GM10266 (cell line): ENCODE data around the gene FRS2.

ENCODE experiments used
- DNase-seq: peaks from one replicate; pipeline ENCODE4 v3.0.0; 2012; ENCODE audit errors: extremely low spot score
- TF ChIP-seq, protein P1 (sequence below): IDR thresholded peaks from 2 replicates; pipeline ENCODE4 v1.5.1; 2012; ENCODE audit warnings: mild to moderate bottlenecking, low read depth; ENCODE audit not compliant: control insufficient read depth, insufficient read depth; ENCODE audit errors: missing control alignments

The FRS2 gene

DNA sequence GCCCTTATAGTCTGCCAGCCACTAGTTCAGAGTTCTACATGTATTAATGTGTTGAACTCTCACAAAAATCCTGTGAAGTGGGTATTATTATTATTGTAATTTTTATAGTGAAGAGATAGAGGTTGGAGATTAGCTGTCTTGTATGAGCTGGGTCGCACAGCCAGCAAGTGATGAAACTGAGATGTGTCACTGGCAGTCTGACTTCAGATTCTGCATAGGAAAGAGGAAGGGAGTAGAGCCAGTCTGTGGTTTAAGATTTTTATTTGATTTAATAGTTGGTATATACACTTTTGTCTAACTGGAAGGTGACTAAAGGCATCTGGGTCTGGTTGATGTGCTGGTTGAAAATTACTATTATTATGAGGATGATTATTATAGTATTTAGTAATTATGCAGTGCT is 5.8 kb upstream of the FRS2 start:
- no peak for DNase-seq
- TF ChIP-seq, protein P1, sequence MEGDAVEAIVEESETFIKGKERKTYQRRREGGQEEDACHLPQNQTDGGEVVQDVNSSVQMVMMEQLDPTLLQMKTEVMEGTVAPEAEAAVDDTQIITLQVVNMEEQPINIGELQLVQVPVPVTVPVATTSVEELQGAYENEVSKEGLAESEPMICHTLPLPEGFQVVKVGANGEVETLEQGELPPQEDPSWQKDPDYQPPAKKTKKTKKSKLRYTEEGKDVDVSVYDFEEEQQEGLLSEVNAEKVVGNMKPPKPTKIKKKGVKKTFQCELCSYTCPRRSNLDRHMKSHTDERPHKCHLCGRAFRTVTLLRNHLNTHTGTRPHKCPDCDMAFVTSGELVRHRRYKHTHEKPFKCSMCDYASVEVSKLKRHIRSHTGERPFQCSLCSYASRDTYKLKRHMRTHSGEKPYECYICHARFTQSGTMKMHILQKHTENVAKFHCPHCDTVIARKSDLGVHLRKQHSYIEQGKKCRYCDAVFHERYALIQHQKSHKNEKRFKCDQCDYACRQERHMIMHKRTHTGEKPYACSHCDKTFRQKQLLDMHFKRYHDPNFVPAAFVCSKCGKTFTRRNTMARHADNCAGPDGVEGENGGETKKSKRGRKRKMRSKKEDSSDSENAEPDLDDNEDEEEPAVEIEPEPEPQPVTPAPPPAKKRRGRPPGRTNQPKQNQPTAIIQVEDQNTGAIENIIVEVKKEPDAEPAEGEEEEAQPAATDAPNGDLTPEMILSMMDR: no peak

DNA sequence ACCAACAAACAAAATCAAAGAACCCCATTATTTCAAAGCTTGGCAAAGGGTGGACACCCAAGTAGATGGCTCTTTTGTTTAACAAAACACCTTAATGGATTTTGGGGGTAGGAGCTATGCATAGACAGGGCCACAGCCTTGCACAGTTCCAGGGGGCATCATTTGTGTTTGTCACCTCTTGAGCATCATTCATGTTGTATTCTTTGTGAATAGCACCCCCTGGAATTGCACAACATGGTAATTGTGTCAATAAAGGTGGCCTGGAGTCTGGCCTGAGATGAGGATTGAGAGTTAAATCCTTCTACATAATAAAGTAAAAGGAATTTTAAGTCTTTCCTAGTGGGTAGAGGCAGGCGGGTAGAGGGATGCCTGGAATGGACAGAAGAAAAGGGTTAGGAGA is 3.3 kb upstream of the FRS2 start:
- TF ChIP-seq, protein P1: no peak
- no peak for DNase-seq

DNA sequence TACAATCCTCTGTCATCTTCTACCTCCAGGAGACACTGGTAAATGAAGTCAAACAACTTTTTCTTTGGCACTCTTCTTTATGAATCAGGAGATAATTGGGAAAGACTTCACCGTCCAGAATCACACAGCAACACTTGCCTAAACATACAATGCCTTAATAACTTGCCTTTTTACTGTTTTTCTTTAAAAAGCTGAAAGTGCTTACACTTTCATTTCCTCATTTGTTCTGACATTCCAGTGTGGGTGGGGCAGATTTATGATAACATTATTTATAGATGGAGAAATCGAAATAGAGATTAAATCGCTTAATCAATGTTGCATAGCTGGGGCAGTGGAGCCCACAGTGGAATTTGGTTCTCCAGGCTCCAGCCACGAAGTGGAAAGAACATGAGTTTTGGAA is 2.8 kb upstream of the FRS2 start:
- TF ChIP-seq, protein P1: no peak

DNA sequence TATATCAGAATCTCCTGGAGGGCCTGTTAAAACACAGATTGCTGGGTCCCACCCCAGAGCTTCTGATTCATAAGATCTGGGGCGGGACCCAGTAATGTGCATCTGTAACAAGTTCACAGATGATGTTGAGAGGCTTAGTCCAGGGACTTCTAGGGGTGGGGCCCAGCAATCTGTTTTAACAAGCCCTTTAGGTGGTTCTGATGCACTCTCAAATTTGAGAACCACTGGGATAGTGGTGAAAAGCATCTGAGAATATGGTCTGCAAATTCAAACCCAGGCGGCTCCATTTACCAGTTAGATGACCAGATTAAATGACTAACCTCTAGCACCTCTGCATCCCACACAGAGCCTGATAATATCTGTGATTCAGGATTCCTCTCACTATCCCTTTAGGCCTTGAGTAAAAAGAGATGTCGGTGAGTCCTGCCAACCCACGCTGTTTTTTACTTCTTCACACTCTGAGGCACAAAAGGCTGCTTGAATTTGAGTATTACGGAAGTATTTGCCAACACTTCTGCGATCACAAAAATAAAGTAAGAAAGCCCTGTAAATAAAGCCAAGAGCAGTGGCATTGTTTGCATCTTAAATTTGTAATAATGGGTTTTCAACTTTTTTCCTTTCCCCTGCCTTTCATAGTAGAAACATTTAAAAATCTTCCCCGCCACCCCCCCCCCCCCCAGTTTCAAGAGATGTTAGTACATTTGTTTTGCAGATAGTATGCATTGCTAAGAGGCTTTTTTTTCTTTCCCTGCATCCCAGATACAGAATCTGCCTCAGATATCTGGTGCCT is 1.8 kb upstream of the FRS2 start:
- TF ChIP-seq, protein P1: no peak
- DNase-seq: no peak

More for the DNA sequence above, 2.8 kb upstream of the FRS2 start:
- no peak for DNase-seq

DNA sequence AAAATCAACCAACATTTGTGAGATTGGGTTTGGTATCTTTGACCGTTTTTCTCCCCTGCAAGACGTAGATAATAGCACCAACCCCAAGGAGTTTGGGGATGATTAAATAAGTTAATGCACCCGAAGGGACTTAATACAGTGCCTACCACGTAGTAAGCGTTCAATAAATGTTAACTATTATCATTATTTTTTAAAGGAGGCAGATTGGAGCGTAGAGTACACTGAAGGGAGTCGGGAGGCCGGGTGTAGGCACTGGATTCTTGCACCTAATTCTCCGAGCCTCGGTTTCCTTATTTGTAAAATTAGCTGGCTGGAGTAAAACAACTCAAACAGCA is 367 bp upstream of the FRS2 start:
- TF ChIP-seq, protein P1: no peak
- DNase-seq: no peak

DNA sequence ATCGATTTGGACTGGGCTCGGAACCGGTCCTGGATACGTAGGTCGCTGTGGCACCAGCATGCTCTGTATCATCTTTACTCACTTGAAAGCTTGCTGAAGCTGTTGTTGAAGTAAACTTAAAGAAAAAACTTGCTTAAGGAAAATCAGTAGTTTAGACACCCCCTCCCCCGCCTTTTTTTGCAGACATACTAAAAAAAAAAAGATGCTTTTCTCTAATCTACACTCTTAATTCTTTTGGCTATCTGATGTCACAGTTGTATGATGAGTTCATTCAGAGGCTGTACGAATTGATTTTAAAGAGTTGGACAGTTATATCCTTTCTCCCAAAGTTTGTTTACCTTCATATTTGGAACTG is 865 bp downstream of the FRS2 start:
- TF ChIP-seq, protein P1: no peak

DNA sequence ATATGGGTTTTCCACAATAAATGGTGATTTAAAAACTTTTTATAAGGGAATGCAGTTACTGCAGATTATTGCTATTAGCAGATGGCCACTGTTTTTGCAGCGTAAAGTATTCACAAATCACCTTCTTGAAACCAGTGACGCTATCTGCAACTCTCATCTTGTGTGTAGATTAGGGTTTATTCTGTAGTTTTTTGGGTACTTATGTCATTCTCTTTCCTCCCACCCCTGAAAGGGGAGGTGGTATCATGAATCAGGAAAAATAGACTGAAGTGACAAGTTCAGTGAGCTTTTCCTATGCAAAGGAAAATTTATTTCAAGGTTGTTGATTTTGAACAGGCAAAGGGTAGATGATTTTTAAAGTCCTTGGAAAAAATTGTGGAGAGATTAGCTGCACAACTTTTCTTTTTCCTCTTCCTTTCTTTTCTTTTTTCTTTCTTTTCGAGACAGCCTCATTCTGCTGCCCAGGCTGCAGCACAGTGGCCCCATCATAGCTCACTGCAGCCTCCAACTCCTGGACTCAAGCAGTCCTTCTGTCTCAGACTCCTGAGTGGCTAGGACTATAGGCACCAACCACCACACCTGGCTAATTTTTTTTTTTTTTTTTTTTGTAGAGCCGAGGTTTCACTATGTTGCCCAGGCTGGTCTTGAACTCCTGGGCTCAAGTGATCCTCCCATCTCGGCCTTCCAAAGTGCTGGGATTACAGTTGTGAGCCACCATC is 1.6 kb downstream of the FRS2 start:
- TF ChIP-seq, protein P1: no peak
- DNase-seq: no peak

More for the DNA sequence above, 865 bp downstream of the FRS2 start:
- DNase-seq: no peak
